Activated gamma-delta T cell treated with anti-CD3 and anti-CD28 coated beads, Interleukin-2, amount 50 U/mL, for 16 hours (primary cell): ENCODE results near the gene HINT3.
"Not testable (repeated sequence)": the region's sequence is repeated elsewhere in the genome, so short reads cannot be mapped to it uniquely, and the experiment has no call there.

Experiments
- DNase-seq: peaks from one replicate; pipeline ENCODE4 v3.0.0-alpha.2; 2020; ENCODE audit warnings: low read depth

Gene HINT3

DNA sequence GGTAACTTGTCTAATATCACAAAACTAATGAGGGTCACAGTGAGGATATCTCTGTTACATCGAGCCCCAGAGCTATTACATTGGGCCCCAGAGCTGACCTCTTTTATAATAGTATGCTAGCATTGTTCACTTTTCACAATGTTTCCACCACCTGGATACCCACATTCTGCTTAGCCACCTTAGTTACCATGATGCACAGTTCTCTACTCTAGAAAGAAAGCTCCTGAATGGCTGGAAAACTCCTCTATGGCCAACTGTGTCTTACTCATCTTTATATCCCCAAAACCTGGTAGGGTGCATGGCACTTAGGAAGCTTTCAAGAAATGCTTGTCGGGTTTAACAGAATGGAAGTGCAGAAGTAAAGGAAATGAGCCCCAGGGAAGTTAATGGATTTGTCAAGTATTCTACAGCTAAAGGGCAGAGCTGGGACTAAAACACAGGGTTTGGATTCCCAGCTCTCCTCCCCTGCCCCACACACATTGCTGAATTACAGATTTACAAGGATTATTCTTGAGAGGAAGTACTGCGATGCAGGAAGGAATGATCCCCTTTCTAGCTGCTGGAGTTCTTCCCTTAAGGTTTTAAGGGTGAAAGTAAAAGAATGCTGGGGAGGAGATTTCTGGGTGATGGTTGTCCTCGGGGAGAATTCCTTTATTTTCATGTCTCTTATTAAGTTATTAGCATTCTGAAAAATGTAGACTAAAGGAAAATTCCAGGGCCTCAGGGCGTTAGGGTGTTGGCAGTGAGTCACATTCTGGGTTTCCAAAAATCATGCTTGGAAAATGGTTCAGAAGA, 16.1 kb upstream of the HINT3 start:
- no peak for DNase-seq

- DNase-seq, result no peak
Measured at GRCh38 chr6:125942672-125943527, 13.7 kb upstream of the HINT3 start.

DNA sequence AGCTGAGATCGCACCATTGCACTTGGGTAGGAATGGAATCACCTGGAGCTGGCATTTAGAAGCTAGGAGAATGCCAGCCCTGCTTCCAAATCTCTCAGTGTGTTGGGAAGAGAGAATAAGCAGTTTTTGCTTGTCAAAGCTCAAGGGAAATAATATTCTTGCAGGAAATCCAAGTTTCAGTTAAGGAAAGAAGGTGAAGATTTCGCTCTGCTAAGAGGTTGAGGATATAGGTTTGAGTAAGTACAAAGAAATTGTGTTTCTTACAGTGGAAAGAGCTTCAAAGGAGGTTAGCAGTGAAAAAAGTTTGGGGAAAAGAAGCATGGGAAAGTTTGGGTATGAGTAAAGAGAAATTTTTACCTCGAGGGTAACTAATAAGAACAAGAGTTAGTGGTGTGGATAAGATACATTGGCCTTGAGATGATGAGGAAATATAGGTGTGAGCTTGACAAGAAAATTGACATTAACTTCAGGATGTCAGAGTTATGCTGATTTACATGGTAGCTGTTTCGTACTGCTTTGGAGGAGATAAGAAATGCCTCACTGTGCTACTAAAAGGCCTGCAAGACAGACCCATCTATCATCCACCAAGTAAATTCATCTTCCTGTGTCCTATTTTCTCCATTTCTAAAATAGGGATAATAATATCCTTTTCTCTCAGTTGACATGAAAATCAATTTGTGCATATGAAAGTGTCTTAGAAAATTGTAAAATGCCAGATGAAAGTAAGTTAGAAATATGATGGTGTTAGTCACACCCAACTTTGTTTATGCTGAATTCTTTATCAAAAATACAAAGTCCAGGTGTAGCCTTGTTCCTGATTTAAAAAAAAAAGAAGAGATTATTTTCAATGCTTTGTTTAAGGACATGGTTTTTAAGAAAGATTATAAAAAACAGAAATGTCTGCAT, 12.8 kb upstream of the HINT3 start:
- no peak for DNase-seq

DNA sequence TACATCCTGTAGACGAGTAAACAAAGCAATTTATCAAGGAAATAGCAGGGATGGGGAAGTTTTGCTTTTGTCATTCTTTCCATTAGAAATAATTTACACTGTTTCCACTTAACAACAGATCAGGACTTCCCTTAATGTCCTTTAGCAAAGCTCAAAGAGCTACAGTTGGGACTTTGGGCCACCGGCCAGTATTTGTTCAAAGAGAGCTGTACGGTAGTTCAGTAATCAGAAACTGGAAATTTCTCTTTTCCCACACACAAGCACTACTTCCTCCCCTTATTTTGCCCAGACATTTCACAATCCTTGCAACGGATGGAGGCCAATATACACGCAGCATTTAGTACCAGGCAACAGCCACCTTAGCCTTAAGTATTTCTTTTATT, 12.1 kb upstream of the HINT3 start:
- no peak for DNase-seq

GRCh38 chr6:125944896-125945295, 11.7 kb upstream of the HINT3 start:
- no peak for DNase-seq

DNA sequence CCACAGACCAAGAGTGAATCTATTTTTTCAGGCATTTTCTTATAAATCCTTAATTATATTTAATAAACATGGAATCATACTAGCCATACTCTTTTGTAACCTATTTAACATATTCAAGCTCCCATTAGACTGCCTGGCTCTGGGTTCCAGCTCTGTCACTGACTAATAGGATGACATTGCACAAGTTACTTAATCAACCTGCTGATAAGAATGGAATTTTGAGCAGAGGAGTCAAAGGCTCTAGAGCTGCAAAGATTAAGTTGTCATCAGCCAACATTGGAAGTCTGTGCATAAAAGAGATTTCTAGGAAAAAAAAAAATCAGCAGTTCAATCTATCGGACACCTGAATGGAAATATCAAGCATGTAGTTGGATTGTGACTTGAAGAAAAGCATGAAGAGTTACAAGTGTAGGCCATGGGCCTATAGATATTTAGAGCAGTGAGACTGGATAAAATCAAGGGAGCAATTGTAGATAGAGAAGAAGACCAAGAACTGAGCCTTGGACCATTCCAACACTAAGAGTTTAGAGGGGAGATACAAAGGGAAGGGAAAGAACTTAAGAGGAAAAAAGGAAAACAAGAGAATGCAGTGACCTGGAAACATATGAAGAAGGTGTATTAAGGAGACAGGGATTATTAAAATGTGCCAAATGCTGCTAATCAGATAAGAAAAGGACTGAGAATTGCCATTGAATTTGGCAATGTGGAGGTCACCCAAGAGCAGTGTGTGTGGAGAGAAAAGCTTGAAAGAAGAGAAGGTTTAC, 11.0 kb upstream of the HINT3 start:
- no peak for DNase-seq

DNA sequence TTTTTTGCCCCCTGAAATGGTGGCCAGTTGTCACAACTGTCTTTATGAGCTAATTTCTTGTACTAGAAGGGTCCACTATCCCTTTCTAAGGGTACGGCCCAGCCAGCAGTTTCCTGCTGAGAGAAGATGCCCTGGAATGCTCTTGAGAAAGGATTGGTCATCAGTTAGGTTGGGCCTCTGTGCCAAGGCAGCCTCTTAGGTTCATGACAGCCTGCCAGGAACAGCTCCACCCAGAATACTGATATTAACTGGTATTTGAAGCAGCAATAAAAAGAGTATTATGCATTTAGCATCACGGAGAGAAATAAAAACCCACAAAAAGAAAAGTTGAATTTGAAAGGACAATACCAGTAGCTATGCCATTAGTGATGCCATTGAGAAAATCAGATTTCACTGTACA, 9.0 kb upstream of the HINT3 start:
- no peak for DNase-seq

DNA sequence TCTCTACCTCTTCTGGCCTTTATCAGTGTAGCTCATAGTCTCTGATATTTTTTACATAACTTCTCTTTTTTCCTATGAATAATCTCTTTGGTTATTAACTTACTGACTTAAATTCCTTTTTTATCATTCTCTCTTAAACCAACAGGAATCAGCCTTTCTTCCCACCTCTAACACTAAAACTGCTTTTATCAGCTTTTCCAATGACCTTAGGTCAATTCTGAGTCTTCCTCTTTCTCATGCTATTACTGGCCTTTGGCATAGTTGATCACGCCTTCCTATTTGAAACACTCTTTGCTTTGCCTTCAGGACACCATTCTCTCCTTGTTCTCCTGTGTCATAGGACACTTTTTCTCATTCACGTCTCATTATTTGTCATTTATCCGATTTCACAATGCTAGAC, 8.1 kb upstream of the HINT3 start:
- DNase-seq, result no peak

- no peak for DNase-seq
Measured at GRCh38 chr6:125949069-125949468, 7.5 kb upstream of the HINT3 start.

DNA sequence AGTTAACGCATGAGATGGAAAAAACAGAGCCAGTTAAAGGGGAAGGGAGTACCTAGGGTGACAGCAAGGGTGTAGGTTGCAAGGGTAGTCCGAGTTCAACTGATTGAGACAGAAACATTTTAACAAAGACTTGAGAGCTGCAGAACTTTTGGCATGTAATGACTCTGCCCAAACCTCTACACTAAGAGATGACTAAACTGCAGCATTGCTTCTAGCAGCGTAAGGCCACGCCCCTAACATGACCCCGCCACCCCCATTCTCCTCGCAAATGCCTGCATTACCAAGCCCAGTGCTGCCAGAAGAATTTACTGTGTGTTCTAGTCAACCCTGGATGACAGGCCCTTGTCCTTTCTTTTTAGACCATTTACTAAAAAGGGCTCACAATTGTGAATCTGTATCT, 6.3 kb upstream of the HINT3 start:
- no peak for DNase-seq

GRCh38 chr6:125950716-125951115, 5.9 kb upstream of the HINT3 start:
- not testable (repeated sequence) for DNase-seq

GRCh38 chr6:125951323-125951722, 5.2 kb upstream of the HINT3 start:
- DNase-seq, result no peak

GRCh38 chr6:125952764-125953501, 3.6 kb upstream of the HINT3 start:
- DNase-seq, result no peak

DNA sequence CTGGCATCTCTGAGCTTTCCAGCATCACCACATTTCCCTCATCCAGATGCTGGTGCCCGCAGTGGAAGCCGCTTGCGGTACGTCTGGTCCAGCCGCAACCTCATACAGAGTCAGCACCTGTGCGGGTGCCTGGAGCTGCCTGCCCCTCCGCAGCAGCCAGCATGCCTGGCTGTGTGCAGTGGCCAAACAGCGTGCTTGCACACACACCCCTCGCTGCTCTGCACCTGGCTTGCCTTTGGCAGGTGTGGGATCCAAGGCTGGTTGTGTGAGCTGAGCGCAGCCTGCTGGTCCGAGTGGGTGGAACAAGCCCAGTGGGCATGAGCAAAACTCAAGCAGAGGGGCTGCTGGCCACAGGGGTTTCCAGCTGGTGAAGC, 3.1 kb upstream of the HINT3 start:
- DNase-seq, result no peak

GRCh38 chr6:125954735-125955339, 1.7 kb upstream of the HINT3 start:
- DNase-seq, result no peak

DNA sequence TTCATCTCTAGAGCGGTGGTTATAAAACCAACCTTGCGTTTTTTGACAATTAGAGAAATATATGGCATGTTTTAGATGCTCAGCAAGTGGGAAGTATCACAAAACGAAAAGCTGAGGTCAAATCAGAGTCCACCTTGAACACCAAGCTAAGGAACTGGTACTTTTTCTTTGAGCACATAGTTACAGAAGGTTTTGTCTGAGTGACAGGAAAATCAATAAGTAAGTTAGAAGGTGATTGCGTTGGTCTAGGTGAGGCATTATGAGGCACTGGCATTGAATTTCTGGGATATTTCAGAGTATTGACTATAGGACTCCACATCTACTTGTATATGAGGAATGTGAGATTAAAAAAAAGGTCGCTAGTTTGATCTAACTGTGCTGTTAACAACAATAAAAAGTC, 597 bp upstream of the HINT3 start:
- no peak for DNase-seq

- no peak for DNase-seq
Measured at GRCh38 chr6:125957391-125957693, 772 bp downstream of the HINT3 start.

- no peak for DNase-seq
Measured at GRCh38 chr6:125957845-125958244, 1.3 kb downstream of the HINT3 start.

DNA sequence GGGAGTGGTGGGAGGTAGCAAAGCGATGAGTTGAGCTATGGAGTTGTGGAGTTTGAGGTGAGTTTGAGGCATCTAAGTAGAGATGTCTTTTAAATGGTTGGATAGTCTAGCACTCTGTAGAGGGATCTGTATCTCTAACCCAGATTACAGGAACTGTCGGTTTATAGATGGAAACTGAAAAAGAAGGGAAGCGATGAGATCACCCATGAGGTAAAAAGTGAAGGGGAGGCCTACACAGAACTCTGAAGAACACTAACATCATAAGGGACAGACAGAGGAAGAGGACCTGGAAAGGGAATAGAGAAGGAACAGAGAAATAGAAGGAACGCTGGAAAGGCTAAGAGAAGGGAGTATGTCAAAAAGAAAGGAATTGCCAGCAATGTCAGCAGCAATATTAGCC, 2.5 kb downstream of the HINT3 start:
- DNase-seq, result no peak

DNA sequence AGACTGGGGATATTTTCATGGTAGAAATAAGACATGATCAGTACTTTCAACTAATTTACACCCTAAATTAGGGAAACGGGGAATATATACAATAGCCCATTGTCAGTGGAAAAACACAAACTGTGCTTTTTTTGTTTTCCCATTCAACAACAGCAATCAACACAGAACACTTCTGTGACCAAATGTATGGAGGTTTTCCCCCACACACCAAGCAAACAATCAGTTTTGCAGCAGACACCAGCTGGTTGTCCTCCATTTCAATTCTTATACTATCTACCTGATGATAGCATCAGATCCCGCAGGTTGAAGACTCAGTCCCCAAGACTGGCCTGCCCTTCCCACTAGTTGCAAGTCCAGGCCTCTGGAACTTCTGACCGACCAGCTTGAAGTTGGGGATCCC, 4.5 kb downstream of the HINT3 start:
- no peak for DNase-seq
